ENCODE measurements around the gene ABLIM2.

GRCh38 chr4:8162625-8163024 lies 4.0 kb upstream of the ABLIM2 start:
- TF ChIP-seq CTCF (conservative IDR thresholded peaks at IDR 0.05): no peak
- no peak for TF ChIP-seq ZFX (IDR thresholded peaks at IDR 0.05)

Measured in C4-2B (cell line).